Stimulated activated memory B cell treated with anti-CD40 and anti-IgM and Interleukin-4, amounts not matched to agents 10 μg/mL and 1 μg/mL and 100 μg/mL, for 72 hours (primary cell): ENCODE measurements around the gene EXOSC7.

Experiments
- ATAC-seq: fragments of 150-1000 bp; cut with Tn5 transposase; 2 replicates; pipeline ENCODE4 v1.10.0; 2021
- H3K27ac Mint-ChIP-seq: one replicate; pipeline ENCODE4 v1.8.0; 2022; ENCODE audit warnings: mild to moderate bottlenecking, mixed read lengths
- H3K27me3 Mint-ChIP-seq: one replicate; pipeline ENCODE4 v1.8.0; 2022; ENCODE audit warnings: mixed read lengths
- H3K36me3 Mint-ChIP-seq: one replicate; pipeline ENCODE4 v1.8.0; 2022; ENCODE audit warnings: mixed read lengths
- H3K4me1 Mint-ChIP-seq: one replicate; pipeline ENCODE4 v1.8.0; 2022; ENCODE audit warnings: mixed read lengths
- H3K4me3 Mint-ChIP-seq: one replicate; pipeline ENCODE4 v1.8.0; 2022; ENCODE audit warnings: mild to moderate bottlenecking, moderate library complexity, mixed read lengths
- H3K9me3 Mint-ChIP-seq: one replicate; pipeline ENCODE4 v1.8.0; 2022; ENCODE audit warnings: mixed read lengths

The EXOSC7 gene

DNA sequence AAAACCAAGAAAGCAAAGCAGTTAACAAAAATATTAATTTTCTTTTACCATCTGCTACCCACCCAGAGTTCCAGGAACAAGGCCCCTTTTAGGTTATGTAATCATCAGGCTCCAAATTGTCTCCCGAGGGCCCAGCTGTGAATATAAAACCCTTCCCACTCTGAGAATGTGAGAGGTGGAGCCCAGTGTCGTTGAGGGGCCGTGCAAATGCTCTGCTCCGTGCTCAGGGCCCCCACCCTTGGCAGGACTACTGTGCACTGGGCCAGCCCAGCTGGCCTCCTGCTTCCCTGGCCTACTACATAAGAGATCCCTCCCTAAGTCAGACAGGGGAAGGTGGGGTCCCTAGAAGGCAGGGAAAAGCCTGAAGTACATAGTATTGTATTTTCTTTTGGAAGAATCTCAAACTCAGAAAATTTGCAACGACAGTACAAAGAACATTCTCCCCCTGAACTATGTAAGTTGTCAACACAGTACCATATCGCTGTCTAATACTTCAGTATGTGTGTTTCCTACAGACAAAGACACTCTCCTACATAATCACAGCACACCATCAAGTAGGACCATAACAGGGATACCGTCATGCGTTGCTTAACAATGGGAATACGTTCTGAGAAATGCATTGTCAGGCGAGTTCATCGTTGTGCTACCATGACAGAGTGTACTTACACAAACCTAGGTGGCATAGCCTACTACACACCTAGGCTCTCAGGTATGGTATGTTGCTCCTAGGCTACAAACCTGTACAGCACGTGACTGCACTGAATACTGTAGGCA lies 45.7 kb downstream of the EXOSC7 start:
- no peaks in the 10 kb centered on the region for H3K4me1 Mint-ChIP-seq
- no peak overlapping the region for H3K4me3 Mint-ChIP-seq
- no peak overlapping the region for H3K27ac Mint-ChIP-seq
- ATAC-seq = no peak
- peaks cover 11% of the 10 kb centered on the region for H3K36me3 Mint-ChIP-seq
- H3K27me3 Mint-ChIP-seq = peaks cover 5% of the 10 kb centered on the region
- no peaks in the 10 kb centered on the region for H3K9me3 Mint-ChIP-seq

DNA sequence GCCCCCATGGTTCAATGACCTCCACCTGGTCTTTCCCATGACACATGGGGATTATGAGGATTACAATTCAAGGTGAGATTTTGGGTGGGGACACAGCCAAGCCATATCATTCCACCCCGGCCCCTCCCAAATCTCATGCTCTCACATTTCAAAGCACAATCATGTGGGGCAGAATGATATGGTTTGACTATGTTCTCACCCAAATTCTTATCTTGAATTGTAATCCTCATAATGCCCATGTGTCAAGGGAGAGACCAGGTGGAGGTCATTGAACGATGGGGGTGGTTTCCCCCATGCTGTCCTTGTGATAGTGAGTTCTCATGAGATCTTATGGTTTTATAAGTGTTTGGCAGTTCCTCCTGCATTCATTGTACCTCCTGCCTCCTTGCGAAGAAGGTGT lies 47.6 kb downstream of the EXOSC7 start:
- ATAC-seq = no peak
- Mint-ChIP-seq H3K9me3 (no peaks in the 10 kb centered on the region), H3K36me3 (peaks cover 2% of the 10 kb centered on the region), H3K27ac (no peak overlapping the region), H3K4me1 (no peaks in the 10 kb centered on the region), H3K27me3 (peaks cover 17% of the 10 kb centered on the region), H3K4me3 (no peak overlapping the region)

DNA sequence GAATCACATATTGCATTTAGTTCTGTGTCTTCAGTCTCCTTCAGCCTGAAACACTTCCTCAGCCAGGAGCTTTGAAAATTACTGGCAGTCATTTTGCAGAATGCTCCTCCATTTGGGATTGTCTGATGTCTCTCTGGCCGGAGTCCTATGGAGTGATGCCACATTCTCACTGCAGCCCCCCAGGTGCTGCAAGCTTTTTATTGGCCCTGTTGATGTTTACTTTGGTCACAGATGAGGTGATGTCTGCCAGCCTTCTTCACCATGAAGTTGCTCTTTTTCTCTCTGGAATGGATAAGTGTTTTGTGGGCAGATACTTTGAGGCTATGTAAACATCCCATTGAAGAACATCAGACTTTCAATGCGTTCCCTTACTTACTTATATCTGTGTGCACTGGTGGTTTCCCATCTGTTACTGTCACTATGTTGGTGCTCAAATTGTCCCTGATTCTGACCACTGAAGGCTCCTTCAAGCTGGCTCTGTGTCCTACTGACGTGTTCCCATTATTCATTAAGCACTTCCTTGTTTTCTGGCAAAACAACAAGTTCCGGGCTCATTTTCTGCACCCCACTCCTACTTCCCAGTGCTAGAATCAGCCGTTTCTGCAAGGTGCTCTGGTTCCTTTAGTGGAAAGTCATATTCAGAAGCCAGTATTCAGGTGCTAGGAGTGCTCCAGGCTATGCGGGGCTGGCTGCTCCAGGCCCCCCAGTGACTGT lies 48.7 kb downstream of the EXOSC7 start:
- Mint-ChIP-seq H3K27me3 (peaks cover 24% of the 10 kb centered on the region), H3K4me1 (no peaks in the 10 kb centered on the region), H3K27ac (no peak overlapping the region), H3K9me3 (no peaks in the 10 kb centered on the region), H3K36me3 (no peaks in the 10 kb centered on the region), H3K4me3 (no peak overlapping the region)
- ATAC-seq = no peak

DNA sequence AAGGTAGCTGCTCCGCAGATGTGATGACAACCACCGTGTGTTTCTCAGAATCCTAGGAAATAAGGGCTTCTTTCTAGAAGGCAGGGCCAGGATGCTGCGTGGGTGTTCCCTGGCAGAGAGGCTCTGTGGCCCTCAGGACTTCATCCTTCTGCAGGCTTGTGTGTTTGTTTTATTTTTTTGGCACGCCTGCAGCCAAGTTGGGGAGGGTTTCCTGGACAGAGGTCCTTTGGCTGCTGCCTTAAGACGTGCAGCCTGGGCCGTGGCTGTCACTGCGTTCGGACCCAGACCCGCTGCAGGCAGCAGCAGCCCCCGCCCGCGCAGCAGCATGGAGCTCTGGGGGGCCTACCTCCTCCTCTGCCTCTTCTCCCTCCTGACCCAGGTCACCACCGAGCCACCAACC lies 50.0 kb downstream of the EXOSC7 start, which contains the start of gene CLEC3B:
TSS of gene CLEC3B (plus strand) at position 266 of the 400 bp plus-strand sequence. CDS start at position 326, 60 bp downstream.
- H3K27me3 Mint-ChIP-seq = peaks cover 37% of the 10 kb centered on the region
- no peaks in the 10 kb centered on the region for H3K9me3 Mint-ChIP-seq
- H3K4me1 Mint-ChIP-seq = no peaks in the 10 kb centered on the region
- H3K4me3 Mint-ChIP-seq = no peak within 1 kb of the TSS
- no peaks in the 10 kb centered on the region for H3K36me3 Mint-ChIP-seq
- no peak within 1 kb of the TSS for H3K27ac Mint-ChIP-seq
- ATAC-seq = no peak

DNA sequence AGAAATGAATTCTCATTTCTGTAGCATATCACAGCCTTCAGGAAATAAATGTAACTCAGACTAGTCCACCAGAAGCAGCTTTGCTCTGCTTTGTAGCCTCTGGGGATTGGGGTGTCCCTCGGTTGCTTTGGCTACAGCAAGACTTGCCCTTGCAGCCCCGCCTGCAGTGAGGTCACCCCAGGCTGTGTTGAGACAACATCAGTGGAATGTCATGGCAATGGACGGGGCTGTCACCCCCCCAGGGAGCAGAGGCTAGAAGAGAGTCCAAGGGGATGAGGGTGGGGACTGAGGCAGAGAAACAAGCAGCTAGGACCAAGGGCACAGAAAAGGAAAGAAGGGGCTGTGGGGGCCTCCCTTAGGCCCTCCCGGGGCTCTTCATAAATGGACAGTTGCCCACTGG lies 50.9 kb downstream of the EXOSC7 start:
- ATAC-seq = no peak
- no peak overlapping the region for H3K27ac Mint-ChIP-seq
- no peaks in the 10 kb centered on the region for H3K9me3 Mint-ChIP-seq
- no peak overlapping the region for H3K4me3 Mint-ChIP-seq
- no peaks in the 10 kb centered on the region for H3K4me1 Mint-ChIP-seq
- H3K36me3 Mint-ChIP-seq = no peaks in the 10 kb centered on the region
- H3K27me3 Mint-ChIP-seq = peaks cover 46% of the 10 kb centered on the region

DNA sequence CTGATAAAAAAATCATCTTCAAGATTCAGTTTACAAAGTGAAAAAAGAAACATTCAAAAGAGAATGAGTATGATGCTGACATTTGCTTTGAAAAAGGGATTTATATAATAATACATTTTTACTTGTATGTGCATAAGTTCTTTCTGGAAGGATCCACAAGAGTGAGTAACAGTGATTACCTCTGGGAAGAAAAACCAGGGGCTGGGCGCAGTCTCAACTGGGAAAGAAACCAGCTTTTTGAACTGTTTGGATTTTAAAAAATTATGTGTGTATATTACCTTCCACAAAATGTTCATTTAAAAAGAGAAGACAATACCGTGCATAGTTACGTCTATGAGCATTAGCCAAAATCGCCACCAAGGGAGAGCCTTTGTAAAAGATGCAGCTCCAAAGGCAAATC lies 51.4 kb downstream of the EXOSC7 start:
- Mint-ChIP-seq H3K4me3 (no peak overlapping the region), H3K27ac (no peak overlapping the region), H3K9me3 (peaks cover 3% of the 10 kb centered on the region), H3K27me3 (peaks cover 51% of the 10 kb centered on the region), H3K36me3 (no peaks in the 10 kb centered on the region), H3K4me1 (no peaks in the 10 kb centered on the region)
- ATAC-seq = no peak

DNA sequence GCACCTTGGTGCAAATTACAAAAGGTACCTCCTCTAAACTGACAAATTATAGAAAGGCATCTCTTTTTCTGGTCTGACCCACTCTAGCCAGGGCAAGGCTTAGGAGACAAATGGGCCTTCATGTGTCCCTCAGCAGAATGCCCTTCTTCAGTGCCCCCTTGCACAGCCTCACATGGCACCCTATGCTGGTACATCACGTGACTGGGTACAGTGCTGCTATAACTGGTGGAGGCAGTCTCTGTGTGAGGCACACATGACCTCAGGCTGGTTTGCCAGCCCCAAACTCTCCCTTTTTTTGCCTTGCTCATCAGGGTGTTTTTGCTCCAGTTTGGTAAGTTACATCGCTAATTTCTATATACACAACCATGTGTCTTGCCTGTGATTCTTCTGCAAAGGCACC lies 53.2 kb downstream of the EXOSC7 start:
- Mint-ChIP-seq H3K4me3 (no peak overlapping the region), H3K27ac (no peak overlapping the region), H3K36me3 (no peaks in the 10 kb centered on the region), H3K9me3 (peaks cover 3% of the 10 kb centered on the region), H3K4me1 (peaks cover 2% of the 10 kb centered on the region), H3K27me3 (peaks cover 67% of the 10 kb centered on the region)
- ATAC-seq = no peak

DNA sequence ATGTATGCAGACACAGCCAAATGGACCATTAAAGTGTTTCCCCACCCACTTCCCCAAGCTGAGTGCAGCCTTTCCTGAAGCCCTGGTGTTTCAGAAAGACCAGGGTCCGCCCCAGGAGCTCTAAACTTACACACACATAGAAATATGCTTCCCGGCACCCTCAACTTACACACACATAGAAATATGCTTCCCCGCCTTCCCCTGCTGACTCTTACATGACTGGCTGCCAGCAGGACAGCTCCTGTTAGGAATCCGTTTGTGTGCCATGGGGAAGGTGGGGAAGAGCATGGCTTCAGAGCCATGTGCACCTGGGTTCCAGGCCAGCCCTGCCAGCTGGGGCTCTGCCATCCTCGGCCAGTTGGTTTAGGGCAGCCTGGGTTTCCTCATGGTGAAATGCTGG lies 53.6 kb downstream of the EXOSC7 start:
- peaks cover 69% of the 10 kb centered on the region for H3K27me3 Mint-ChIP-seq
- H3K4me1 Mint-ChIP-seq = peaks cover 6% of the 10 kb centered on the region
- H3K4me3 Mint-ChIP-seq = no peak overlapping the region
- H3K9me3 Mint-ChIP-seq = peaks cover 3% of the 10 kb centered on the region
- H3K27ac Mint-ChIP-seq = no peak overlapping the region
- ATAC-seq = no peak
- no peaks in the 10 kb centered on the region for H3K36me3 Mint-ChIP-seq

DNA sequence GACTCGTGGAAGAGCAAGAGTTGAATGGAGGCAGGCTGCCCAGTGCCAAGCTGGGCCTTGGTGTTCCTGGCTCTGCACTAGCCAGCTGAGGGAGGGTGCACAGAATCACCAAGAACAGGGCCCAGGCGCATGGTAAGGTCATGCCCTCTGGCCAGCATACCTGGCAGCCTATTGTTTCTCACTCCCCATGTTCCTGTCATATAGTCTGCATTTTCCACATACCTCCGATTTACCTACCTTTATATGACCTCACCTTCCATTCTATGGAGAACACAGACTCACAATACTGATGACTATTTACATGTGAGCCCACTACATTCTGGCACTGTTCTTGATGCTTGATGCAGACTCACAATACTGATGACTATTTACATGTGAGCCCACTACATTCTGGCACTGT lies 55.5 kb downstream of the EXOSC7 start:
- H3K27me3 Mint-ChIP-seq = peaks cover 84% of the 10 kb centered on the region
- H3K4me3 Mint-ChIP-seq = no peak overlapping the region
- H3K27ac Mint-ChIP-seq = no peak overlapping the region
- peaks cover 3% of the 10 kb centered on the region for H3K9me3 Mint-ChIP-seq
- H3K4me1 Mint-ChIP-seq = peaks cover 25% of the 10 kb centered on the region
- no peak for ATAC-seq
- no peaks in the 10 kb centered on the region for H3K36me3 Mint-ChIP-seq

DNA sequence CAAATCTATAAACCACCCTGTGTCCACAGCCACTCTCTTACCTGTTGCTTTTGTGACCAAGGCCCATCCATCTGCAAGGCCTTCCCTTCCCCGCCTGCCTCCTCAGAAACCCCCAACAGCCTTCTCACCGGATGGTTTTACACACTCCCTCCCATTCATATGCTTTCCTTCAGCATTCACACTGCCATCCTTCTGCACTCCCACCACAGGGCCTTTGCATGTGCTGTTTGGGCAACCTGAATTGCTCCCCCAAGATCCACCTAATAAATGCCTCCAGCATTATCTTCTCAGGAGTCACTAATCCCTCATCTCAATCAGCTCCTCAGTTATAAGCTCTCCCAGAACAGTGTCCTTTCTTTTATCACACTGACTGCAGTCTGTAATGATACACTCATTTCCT lies 56.1 kb downstream of the EXOSC7 start:
- H3K4me3 Mint-ChIP-seq = no peak overlapping the region
- ATAC-seq = no peak
- H3K4me1 Mint-ChIP-seq = peaks cover 25% of the 10 kb centered on the region
- peaks cover 84% of the 10 kb centered on the region for H3K27me3 Mint-ChIP-seq
- H3K27ac Mint-ChIP-seq = no peak overlapping the region
- no peaks in the 10 kb centered on the region for H3K36me3 Mint-ChIP-seq
- H3K9me3 Mint-ChIP-seq = peaks cover 3% of the 10 kb centered on the region

DNA sequence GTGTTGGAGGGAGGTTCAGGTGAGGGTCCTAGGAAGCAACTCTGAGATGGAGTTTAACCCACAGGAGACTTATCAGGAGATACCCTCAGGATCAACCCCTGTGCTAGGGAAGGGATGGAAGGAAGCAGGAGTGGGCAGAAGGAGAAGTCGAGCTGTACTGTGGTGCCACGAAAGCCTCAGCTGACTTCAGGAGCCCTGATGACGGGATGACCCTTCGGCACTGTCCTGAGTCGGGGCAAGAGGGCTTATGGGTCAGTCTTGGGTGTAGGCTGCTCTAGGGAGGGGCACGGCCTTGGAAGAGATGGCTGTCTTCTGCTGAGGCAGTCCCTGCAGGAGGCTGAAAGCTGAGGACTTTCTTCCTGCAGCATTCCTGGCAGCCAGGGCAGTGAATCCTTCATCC lies 57.7 kb downstream of the EXOSC7 start:
- Mint-ChIP-seq H3K36me3 (no peaks in the 10 kb centered on the region), H3K4me1 (peaks cover 25% of the 10 kb centered on the region), H3K27ac (no peak overlapping the region), H3K9me3 (peaks cover 3% of the 10 kb centered on the region), H3K27me3 (peaks cover 80% of the 10 kb centered on the region), H3K4me3 (no peak overlapping the region)
- ATAC-seq = no peak

DNA sequence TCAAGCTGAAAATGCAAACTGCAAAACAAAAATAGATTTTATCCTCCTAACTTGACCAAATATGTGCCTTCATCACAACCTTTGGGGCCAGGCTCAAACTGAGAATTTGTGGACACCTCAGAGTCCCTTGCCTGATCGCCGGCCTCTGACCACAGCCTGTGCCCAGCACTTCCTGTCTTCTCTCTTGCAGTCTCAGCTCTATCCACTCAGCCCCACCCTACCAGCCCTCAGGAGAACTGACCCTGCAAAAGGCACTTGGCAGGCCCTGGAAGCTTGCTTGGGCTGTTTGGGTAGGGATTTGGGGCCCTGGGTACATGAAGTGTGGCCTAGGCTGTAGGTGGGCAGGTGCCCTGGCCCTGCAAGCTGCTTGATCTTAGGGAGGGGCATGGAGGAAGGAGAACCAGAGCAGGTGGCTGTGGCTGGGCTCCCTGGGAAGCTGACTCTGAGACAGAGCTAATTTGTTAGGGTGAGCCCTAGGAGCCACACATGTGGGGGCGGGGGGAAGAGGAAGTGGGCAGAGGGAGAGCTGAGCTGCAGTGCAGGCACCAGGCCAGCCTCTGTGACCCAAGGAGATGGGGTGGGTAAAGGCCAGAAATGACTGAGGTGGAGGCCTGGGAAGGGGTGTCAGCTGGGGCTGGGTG lies 58.7 kb downstream of the EXOSC7 start:
- Mint-ChIP-seq H3K9me3 (peaks cover 3% of the 10 kb centered on the region), H3K27ac (peak overlapping the region; percentile 10), H3K36me3 (no peaks in the 10 kb centered on the region), H3K4me1 (peaks cover 25% of the 10 kb centered on the region), H3K4me3 (no peak overlapping the region), H3K27me3 (peaks cover 76% of the 10 kb centered on the region)
- ATAC-seq = peak; percentile 71

DNA sequence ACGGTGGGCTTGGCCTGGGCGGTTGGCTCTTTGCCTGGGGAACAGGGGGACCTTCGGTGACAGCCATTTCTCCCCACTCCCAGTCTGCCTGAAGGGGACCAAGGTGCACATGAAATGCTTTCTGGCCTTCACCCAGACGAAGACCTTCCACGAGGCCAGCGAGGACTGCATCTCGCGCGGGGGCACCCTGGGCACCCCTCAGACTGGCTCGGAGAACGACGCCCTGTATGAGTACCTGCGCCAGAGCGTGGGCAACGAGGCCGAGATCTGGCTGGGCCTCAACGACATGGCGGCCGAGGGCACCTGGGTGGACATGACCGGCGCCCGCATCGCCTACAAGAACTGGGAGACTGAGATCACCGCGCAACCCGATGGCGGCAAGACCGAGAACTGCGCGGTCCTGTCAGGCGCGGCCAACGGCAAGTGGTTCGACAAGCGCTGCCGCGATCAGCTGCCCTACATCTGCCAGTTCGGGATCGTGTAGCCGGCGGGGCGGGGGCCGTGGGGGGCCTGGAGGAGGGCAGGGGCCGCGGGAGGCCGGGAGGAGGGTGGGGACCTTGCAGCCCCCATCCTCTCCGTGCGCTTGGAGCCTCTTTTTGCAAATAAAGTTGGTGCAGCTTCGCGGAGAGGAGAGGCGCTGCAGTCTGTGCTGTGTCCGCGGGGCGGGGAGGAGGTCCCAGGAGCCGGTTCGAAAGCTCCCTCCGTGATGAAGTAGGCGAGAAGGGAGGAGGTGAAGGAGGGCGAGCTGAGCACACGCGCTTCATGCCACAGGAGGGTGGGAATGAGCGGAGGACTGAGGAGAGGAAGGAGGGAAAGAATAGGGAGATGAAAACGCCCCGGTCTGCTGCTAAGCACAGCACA lies 59.6 kb downstream of the EXOSC7 start:
- Mint-ChIP-seq H3K36me3 (no peaks in the 10 kb centered on the region), H3K4me3 (peak overlapping the region; percentile 62), H3K4me1 (peaks cover 29% of the 10 kb centered on the region), H3K27me3 (peaks cover 73% of the 10 kb centered on the region), H3K9me3 (peaks cover 3% of the 10 kb centered on the region), H3K27ac (peak overlapping the region; percentile 10)
- ATAC-seq = no peak

DNA sequence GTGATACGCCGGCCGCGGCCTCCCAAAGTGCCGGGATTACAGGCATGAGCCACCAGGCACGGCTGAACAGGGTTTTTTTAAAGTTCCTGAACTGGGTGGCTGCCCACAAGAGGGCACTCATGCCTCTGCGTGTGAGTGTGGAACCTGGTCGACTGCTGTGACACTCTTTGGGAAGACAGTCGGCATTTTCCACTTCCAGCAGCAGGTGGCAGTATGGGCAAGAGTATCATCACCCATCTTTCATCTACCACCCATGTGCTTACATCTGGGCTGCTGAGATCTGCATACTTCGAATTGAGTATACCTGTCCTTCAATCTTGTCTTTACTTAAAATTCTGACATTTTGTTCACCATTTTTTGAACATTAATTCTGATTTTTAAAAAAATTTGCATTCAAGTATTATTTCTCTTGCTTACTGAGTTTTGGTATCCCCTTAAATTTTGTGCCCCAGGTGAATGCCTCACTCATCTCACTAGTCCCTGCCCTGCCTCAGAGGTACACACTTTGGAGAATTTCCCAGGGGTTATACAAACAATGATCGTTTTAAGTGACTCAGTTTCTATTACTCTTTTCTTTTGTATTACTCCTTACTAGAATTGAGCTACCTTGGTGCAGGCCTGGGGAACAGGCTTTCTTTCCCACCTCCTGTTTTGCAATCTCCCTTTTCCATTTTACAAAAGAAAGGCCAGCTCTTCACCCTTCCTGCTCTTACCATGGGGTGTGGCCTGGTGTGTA lies 61.8 kb downstream of the EXOSC7 start:
- ATAC-seq = peak; percentile 89
- Mint-ChIP-seq H3K4me1 (peaks cover 41% of the 10 kb centered on the region), H3K4me3 (no peak overlapping the region), H3K36me3 (no peaks in the 10 kb centered on the region), H3K9me3 (no peaks in the 10 kb centered on the region), H3K27ac (no peak overlapping the region), H3K27me3 (peaks cover 52% of the 10 kb centered on the region)
